Heart left ventricle (tissue), 16 donors: ENCODE results near the gene FOXK2. TPM values are rescaled to one million over a fixed set of nuclear protein-coding genes. Genes with fewer than 3 reads are reported as not detected.

Source experiments
- ATAC-seq, 4 donors: fragments of 200-7000 bp; cut with Tn5 transposase; one replicate each; pipeline ENCODE4 v1.9.1; 2020 to 2022; ENCODE audit warnings: moderate library complexity in 4 of 4, mild to moderate bottlenecking in 3 of 4, moderate number of reproducible peaks in 1 of 4
- DNase-seq, 5 donors: peaks; one replicate each; pipeline ENCODE4 v3.0.0-alpha.2; 2020
- H3K27ac ChIP-seq, 12 donors: fragments of 200-600 bp; sonication (generic) in 4 of 12; one replicate each; pipeline versions ENCODE4 v1.5.0 to v1.8.0; 2016 to 2022; ENCODE audit warnings: mild to moderate bottlenecking in 2 of 12
- H3K27me3 ChIP-seq, 9 donors: fragments of 200-600 bp; sonication (generic) in 2 of 9; one replicate each; pipeline versions ENCODE4 v1.5.1 to v1.8.0; 2016 to 2022; ENCODE audit warnings: mild to moderate bottlenecking in 3 of 9
- H3K36me3 ChIP-seq, 9 donors: fragments of 200-600 bp; sonication (generic) in 2 of 9; one replicate each; pipeline versions ENCODE4 v1.5.0 to v1.8.0; 2018 to 2022; ENCODE audit warnings: mild to moderate bottlenecking in 2 of 9
- H3K4me1 ChIP-seq, 12 donors: fragments of 200-600 bp; sonication (generic) in 4 of 12; one replicate each; pipeline versions ENCODE4 v1.5.0 to v1.8.0; 2016 to 2022; ENCODE audit warnings: mild to moderate bottlenecking in 3 of 12
- H3K4me3 ChIP-seq, 12 donors: fragments of 200-600 bp; sonication (generic) in 4 of 12; one replicate each; pipeline versions ENCODE4 v1.5.0 to v1.8.0; 2017 to 2022; ENCODE audit warnings: mild to moderate bottlenecking in 9 of 12, moderate library complexity in 4 of 12
- H3K9me3 ChIP-seq, 12 donors: fragments of 200-600 bp; sonication (generic) in 4 of 12; one replicate each; pipeline versions ENCODE4 v1.5.0 to v1.8.0; 2016 to 2022; ENCODE audit warnings: mild to moderate bottlenecking in 1 of 12
- CTCF ChIP-seq, 12 donors: fragments of 200-600 bp; sonication (generic) in 4 of 12; IDR thresholded peaks; one replicate each; pipeline versions ENCODE4 v1.5.0 to v1.8.0; 2018 to 2022; ENCODE audit warnings: antibody characterized with exemption in 12 of 12, mild to moderate bottlenecking in 5 of 12
- POLR2A ChIP-seq, 2 donors: fragments of 450-650 bp; IDR thresholded peaks; one replicate each; pipeline ENCODE4 v1.6.1; 2017; ENCODE audit warnings: antibody characterized with exemption in 2 of 2, mild to moderate bottlenecking in 2 of 2, moderate library complexity in 2 of 2
- WGBS, 4 donors: extraction: QIAGEN DNeasy Blood & Tissue Kit in 2 of 4; methylation state at CpG; one replicate each; pipeline versions ENCODE4 v1.1.5 to v1.1.7; 2013 to 2018; 5-methylcytosine and 5-hydroxymethylcytosine counted together
- intact Hi-C, 10 donors: fragments of 100-400 bp; cut with DNase I; formaldehyde crosslinking; loops; one replicate each; pipeline versions ENCODE4 v1.11.1 to v1.14.2; 2022
- polyA plus RNA-seq, 2 donors: library from polyadenylated mRNA; stranded (reverse); fragments of 200-250 nt; gene quantifications; one replicate each; pipeline ENCODE4 v1.2.3, GENCODE V29; 2013
- total RNA-seq, 9 donors: library from RNA; depleted of rRNA in 2 of 9; stranded (reverse); fragments of >200 nt in 2 of 9; fragmentation: NEBNext Ultra II Directional in 3 of 9; extraction: Animal tissue kit (Norgen Biotek cat#: 25700) in 3 of 9; gene quantifications; one replicate each; pipeline versions ENCODE4 v1.1.0 to v1.2.4, GENCODE V29; 2016 to 2023
- donor health status: ischemic (EF 13 %, LVEDD 7.1; RV severe dilation, severe dysfunction).
- donor health status: healthy with polysubstance abuse.
- donor health status: DM: no; HTN: yes; CAD: no.
- donor health status: DM: no; HTN: no; CAD: no.
- donor health status: ischemic (EF 25% LVEDD 6.9; RV normal size, moderate dysfunction).
- donor health status: ischemic (EF 25% LVEDD 5.7; RV mildly dilated, moderate dysfunction).
- donor health status: healthy.
- donor health status: DM: yes; HTN: yes; CAD: no.
- donor health status: ischemic (EF 35%, LVEDD 5.7; RV mildly dilated, moderate dysfunction).
- donor health status: nonischemic (EF 11% LVEDD 7.7; RV severe dilation, severe dysfunction).
- donor health status: DM: yes; HTN: yes; CAD: no.
- donor health status: PGD.
- donor health status: ischemic (EF 29% LVEDD 5.4; RV normal size, mild dysfunction).
- donor health status: nonischemic (EF 23%, LVEDD 6.1; RV moderate dilation, normal function).

The FOXK2 gene
- total and polyA plus RNA-seq, 11 donors = 15.6 to 77.0 (median 33.9) TPM

GRCh38 chr17:82475458-82475857 is 44.1 kb upstream of the FOXK2 start:
- Histone ChIP-seq H3K27ac (no peak overlapping the region), H3K36me3 (peaks cover 0 to 98% (median 91%) of the 10 kb centered on the region in 9 donors), H3K4me1 (no peaks in the 10 kb centered on the region), H3K9me3 (no peaks in the 10 kb centered on the region), H3K27me3 (no peaks in the 10 kb centered on the region), H3K4me3 (no peak overlapping the region)
- ATAC-seq (no peak), DNase-seq (no peak)
- intact Hi-C loops = no loop called here
- TF ChIP-seq POLR2A (IDR thresholded peaks at IDR 0.05) (no peak), CTCF (IDR thresholded peaks at IDR 0.05) (no peak)
- 76 to 85% (median 80%) methylated on average over 8 of the region's 8 CpGs for WGBS, 4 donors

- WGBS, 4 donors = 92 to 100% (median 95%) methylated on average over 5 to 8 of the region's 8 CpGs
- Histone ChIP-seq H3K4me1 (no peaks in the 10 kb centered on the region), H3K4me3 (no peak overlapping the region), H3K36me3 (peaks cover 0 to 100% (median 96%) of the 10 kb centered on the region in 9 donors), H3K9me3 (no peaks in the 10 kb centered on the region), H3K27me3 (no peaks in the 10 kb centered on the region), H3K27ac (no peak overlapping the region)
- no peak for TF ChIP-seq CTCF (IDR thresholded peaks at IDR 0.05)
- TF ChIP-seq POLR2A (IDR thresholded peaks at IDR 0.05) = no peak
- intact Hi-C loops = no loop called here
- DNase-seq (no peak), ATAC-seq (no peak)
Observed at GRCh38 chr17:82477934-82478333, 41.6 kb upstream of the FOXK2 start.

- intact Hi-C loops = no loop called here
- no peak overlapping the region for H3K27ac ChIP-seq
- no peak for ATAC-seq
Observed at GRCh38 chr17:82479602-82480001, 39.9 kb upstream of the FOXK2 start.

GRCh38 chr17:82480318-82480717 is 39.2 kb upstream of the FOXK2 start:
- H3K4me1 ChIP-seq = peaks cover 0 to 3% (median 0%) of the 10 kb centered on the region in 12 donors
- no peak for DNase-seq
- H3K27me3 ChIP-seq = no peaks in the 10 kb centered on the region

More at GRCh38 chr17:82479602-82480001, 39.9 kb upstream of the FOXK2 start:
- H3K4me1 ChIP-seq = peaks cover 0 to 3% (median 0%) of the 10 kb centered on the region in 12 donors
- TF ChIP-seq POLR2A (IDR thresholded peaks at IDR 0.05) (no peak), CTCF (IDR thresholded peaks at IDR 0.05) (no peak)
- 82 to 91% (median 85%) methylated on average over 5 of the region's 5 CpGs for WGBS, 4 donors
- no peaks in the 10 kb centered on the region for H3K27me3 ChIP-seq
- DNase-seq = no peak
- peaks cover 0 to 100% (median 96%) of the 10 kb centered on the region in 9 donors for H3K36me3 ChIP-seq
- H3K4me3 ChIP-seq = no peak overlapping the region
- no peaks in the 10 kb centered on the region for H3K9me3 ChIP-seq

More at GRCh38 chr17:82480318-82480717, 39.2 kb upstream of the FOXK2 start:
- ATAC-seq = no peak
- Histone ChIP-seq H3K9me3 (no peaks in the 10 kb centered on the region), H3K36me3 (peaks cover 0 to 100% (median 97%) of the 10 kb centered on the region in 9 donors), H3K27ac (no peak overlapping the region), H3K4me3 (no peak overlapping the region)
- no peak for TF ChIP-seq CTCF (IDR thresholded peaks at IDR 0.05)
- TF ChIP-seq POLR2A (IDR thresholded peaks at IDR 0.05) = no peak
- WGBS, 4 donors = 76 to 82% (median 81%) methylated on average over 6 to 9 of the region's 9 CpGs
- intact Hi-C loops = no loop called here
